NT2/D1 (cell line): Measurements from ENCODE around the gene MAVS.
"Not testable (repeated sequence)": the region's sequence is repeated elsewhere in the genome, so short reads cannot be mapped to it uniquely, and the experiment has no call there.

Source experiments
- DNase-seq: peaks from one replicate; pipeline ENCODE4 v3.0.0-alpha.2; 2011; ENCODE audit warnings: low read depth, low spot score
- H3K27me3 ChIP-seq: 2 replicates; pipeline ENCODE4 v1.6.0; 2011; ENCODE audit warnings: mild to moderate bottlenecking; ENCODE audit not compliant: insufficient read length, insufficient read depth
- H3K36me3 ChIP-seq: 2 replicates; pipeline ENCODE4 v1.6.1; 2011; ENCODE audit warnings: mild to moderate bottlenecking, low read length, mixed read lengths; ENCODE audit not compliant: insufficient read depth, insufficient read length
- H3K4me1 ChIP-seq: 2 replicates; pipeline ENCODE4 v1.5.1; 2011; ENCODE audit not compliant: insufficient read depth, insufficient read length
- H3K4me3 ChIP-seq: 2 replicates; pipeline ENCODE4 v1.5.1; 2011; ENCODE audit warnings: low read depth; ENCODE audit not compliant: insufficient read length
- H3K9ac ChIP-seq: 2 replicates; pipeline ENCODE4 v1.6.0; 2011; ENCODE audit warnings: low read depth; ENCODE audit not compliant: insufficient read length
- H3K9me3 ChIP-seq: 2 replicates; pipeline ENCODE4 v1.5.1; 2011; ENCODE audit warnings: mild to moderate bottlenecking, low read length; ENCODE audit not compliant: insufficient read depth
- SUZ12 ChIP-seq: IDR thresholded peaks from 2 replicates; pipeline ENCODE4 v1.6.1; 2011; ENCODE audit not compliant: insufficient read length, insufficient read depth; ENCODE audit errors: extremely low read depth
- YY1 ChIP-seq: IDR thresholded peaks from 2 replicates; pipeline ENCODE4 v1.6.1; 2011; ENCODE audit not compliant: insufficient read length, insufficient read depth
- ZNF274 ChIP-seq: IDR thresholded peaks from 2 replicates; pipeline ENCODE4 v1.6.1; 2011; ENCODE audit warnings: mild to moderate bottlenecking, low read depth, low read length

The MAVS gene

DNA sequence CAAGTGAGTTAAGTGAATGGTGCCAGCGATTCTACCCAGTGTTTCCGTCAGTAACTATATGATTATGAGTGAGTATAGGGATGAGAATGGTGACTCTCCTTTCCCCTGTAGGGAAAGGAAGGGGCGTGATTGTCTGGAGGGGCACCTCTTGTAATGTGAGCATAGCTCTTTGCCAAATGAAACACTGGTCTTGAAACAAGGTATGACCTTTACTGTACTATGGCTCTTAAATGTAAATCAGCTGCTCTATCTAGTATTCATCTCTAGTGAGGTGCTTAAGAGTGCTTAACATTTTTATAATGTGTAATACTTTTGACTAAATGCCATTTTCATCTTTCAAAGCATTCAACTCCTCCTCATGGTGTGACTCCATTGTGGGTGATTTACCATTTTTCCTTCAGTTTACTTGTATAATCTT is 53.6 kb downstream of the MAVS start:
- H3K27me3 ChIP-seq: no peaks in the 10 kb centered on the region
- TF ChIP-seq SUZ12 (no peak), ZNF274 (no peak), YY1 (no peak)
- no peak overlapping the region for H3K9ac ChIP-seq
- peaks cover 16% of the 10 kb centered on the region for H3K36me3 ChIP-seq
- no peak overlapping the region for H3K4me3 ChIP-seq
- no peak for DNase-seq
- no peaks in the 10 kb centered on the region for H3K9me3 ChIP-seq
- no peaks in the 10 kb centered on the region for H3K4me1 ChIP-seq

DNA sequence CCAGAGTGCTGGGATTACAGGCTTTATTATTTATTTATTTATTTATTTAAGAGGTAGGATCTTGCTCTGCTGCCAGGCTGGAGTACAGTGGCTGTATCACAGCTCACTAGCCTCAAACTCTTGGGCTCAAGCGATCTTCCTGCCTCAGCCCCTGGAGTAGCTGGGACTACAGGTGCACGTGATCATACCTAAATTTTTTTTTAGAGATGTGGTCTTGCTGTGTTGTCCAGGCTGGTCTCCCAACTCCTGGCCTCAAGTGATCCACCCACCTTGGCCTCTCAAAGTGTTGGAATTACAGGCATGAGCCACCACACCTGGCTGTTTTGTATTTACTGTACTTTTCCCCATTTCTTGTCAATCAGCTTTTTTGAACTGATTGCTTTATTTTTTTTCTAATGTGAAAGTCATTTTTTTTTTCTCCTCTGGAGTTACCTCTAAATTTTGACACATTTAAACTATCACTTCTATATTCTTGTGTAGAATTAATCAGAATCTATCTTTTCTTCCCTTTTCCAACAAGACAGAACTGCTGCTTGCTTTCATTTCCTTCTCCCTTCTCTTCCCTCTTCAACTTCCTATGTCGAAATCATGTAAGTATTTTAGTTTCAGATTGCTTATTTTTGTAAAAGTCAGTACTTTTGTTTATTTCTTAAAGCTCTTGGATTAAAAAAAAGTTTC is 54.5 kb downstream of the MAVS start:
- Histone ChIP-seq H3K36me3 (peaks cover 15% of the 10 kb centered on the region), H3K4me1 (no peaks in the 10 kb centered on the region), H3K9me3 (no peaks in the 10 kb centered on the region), H3K4me3 (no peak overlapping the region), H3K9ac (no peak overlapping the region), H3K27me3 (no peaks in the 10 kb centered on the region)
- no peak for DNase-seq
- TF ChIP-seq SUZ12 (no peak), ZNF274 (no peak), YY1 (no peak)

GRCh38 chr20:3901706-3902440 is 55.2 kb downstream of the MAVS start:
- TF ChIP-seq YY1: no peak
- no peak for TF ChIP-seq SUZ12
- no peak for TF ChIP-seq ZNF274
- no peaks in the 10 kb centered on the region for H3K27me3 ChIP-seq
- H3K9me3 ChIP-seq: no peaks in the 10 kb centered on the region
- H3K36me3 ChIP-seq: peaks cover 10% of the 10 kb centered on the region
- no peak for DNase-seq
- H3K9ac ChIP-seq: no peak overlapping the region
- H3K4me1 ChIP-seq: no peaks in the 10 kb centered on the region
- H3K4me3 ChIP-seq: no peak overlapping the region

GRCh38 chr20:3902446-3902845 is 55.8 kb downstream of the MAVS start:
- H3K9ac ChIP-seq: no peak overlapping the region
- no peak overlapping the region for H3K4me3 ChIP-seq
- no peaks in the 10 kb centered on the region for H3K27me3 ChIP-seq
- no peak for DNase-seq
- H3K36me3 ChIP-seq: peaks cover 6% of the 10 kb centered on the region
- no peaks in the 10 kb centered on the region for H3K4me1 ChIP-seq
- H3K9me3 ChIP-seq: no peaks in the 10 kb centered on the region
- TF ChIP-seq ZNF274 (no peak), YY1 (no peak), SUZ12 (no peak)

- TF ChIP-seq SUZ12 (no peak), ZNF274 (no peak), YY1 (no peak)
- Histone ChIP-seq H3K9me3 (no peaks in the 10 kb centered on the region), H3K4me1 (no peaks in the 10 kb centered on the region), H3K36me3 (peaks cover 22% of the 10 kb centered on the region), H3K27me3 (no peaks in the 10 kb centered on the region), H3K4me3 (no peak overlapping the region), H3K9ac (no peak overlapping the region)
- DNase-seq: no peak
Observed at GRCh38 chr20:3904224-3904623, 57.6 kb downstream of the MAVS start.

DNA sequence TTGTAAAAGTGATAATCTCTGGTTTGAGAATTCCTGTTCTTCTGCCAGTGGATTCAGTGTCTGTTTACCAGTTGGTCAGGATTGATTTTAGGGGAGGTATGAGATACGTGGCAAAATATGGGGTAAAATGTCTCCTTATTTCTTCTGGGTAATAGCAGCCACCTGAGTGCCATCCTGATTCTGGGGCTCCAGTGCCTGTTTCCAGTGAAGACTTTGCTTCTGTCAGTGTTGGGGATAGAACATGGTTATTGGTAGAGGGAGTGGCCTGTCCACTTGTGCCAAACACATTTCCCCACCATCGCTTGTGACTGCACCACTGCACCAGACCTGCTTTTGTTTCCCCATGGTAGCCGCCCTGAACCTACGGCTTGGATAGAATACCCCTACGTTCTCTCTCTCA is 58.2 kb downstream of the MAVS start:
- Histone ChIP-seq H3K36me3 (peaks cover 27% of the 10 kb centered on the region), H3K9me3 (no peaks in the 10 kb centered on the region), H3K4me1 (no peaks in the 10 kb centered on the region), H3K27me3 (no peaks in the 10 kb centered on the region), H3K9ac (no peak overlapping the region), H3K4me3 (no peak overlapping the region)
- DNase-seq: no peak
- TF ChIP-seq YY1 (no peak), SUZ12 (no peak), ZNF274 (no peak)

GRCh38 chr20:3906744-3907721 is 60.4 kb downstream of the MAVS start:
- not testable (repeated sequence) for H3K4me1 ChIP-seq, DNase-seq, H3K9ac ChIP-seq, H3K4me3 ChIP-seq, H3K27me3 ChIP-seq, H3K9me3 ChIP-seq
- H3K36me3 ChIP-seq: peaks cover 45% of the 10 kb centered on the region
